Limb (tissue), 2 donors: ENCODE data around the gene IGFBP2.

ENCODE experiments used
- DNase-seq, 2 donors: peaks; one replicate each; pipeline ENCODE4 v3.0.0-alpha.2; 2016; ENCODE audit errors: extremely low spot score in 2 of 2

IGFBP2 gene

DNA sequence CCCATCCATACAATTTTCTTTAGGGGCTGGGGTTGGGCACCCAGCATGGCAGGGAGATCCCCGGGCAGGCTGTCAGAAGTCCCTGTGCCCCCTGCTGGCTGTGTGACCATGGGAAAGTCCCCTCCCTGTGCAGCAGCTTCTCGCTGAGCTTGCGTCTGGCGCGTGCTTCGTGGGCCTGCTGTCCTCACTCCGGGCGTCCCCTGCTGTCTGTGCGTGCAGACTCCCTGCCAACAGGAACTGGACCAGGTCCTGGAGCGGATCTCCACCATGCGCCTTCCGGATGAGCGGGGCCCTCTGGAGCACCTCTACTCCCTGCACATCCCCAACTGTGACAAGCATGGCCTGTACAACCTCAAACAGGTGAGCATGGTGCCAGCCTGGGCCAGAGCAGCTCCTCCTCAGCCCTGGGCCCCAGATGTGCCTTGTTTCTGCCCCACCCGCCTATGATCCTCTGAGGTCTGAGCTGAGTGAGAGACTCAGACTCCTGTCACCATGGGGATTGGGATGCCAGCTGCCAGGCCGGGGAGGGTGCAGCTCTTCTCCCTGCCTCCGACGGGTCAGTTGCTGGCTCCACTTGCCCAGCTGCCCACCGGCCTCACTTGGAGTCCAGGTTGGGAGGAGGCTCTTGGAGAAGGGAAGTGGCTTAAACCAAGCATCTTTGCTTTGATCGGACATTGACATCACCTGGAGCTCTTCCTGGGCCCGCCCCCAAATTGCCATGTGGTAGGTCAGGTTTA is 28.6 kb downstream of the IGFBP2 start:
- DNase-seq, result no peak

DNA sequence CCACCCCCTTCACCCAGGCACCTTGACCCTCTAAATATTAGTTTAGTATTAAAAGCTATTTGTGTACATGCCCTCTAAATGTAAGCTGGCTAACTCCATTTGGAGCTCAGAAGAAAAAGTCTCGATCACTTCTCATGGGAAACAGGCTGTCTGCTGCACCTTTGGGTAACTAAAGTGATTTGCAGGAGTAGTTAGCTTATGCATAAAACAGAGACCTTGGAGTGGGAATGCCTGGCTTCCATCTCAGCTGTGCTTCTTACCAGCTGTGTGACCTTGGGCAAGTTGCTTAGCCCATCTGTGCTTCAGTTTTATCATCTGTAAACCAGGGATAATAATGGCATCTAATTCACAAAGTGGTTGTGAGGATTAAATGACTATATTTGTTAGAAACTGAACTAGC is 29.9 kb downstream of the IGFBP2 start:
- no peak for DNase-seq

DNA sequence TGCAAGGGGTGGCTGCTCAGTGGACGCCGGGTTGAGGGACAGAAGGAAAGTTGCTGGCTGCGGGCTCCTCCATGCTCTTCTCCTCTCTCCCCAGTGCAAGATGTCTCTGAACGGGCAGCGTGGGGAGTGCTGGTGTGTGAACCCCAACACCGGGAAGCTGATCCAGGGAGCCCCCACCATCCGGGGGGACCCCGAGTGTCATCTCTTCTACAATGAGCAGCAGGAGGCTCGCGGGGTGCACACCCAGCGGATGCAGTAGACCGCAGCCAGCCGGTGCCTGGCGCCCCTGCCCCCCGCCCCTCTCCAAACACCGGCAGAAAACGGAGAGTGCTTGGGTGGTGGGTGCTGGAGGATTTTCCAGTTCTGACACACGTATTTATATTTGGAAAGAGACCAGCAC is 30.6 kb downstream of the IGFBP2 start:
- no peak for DNase-seq

DNA sequence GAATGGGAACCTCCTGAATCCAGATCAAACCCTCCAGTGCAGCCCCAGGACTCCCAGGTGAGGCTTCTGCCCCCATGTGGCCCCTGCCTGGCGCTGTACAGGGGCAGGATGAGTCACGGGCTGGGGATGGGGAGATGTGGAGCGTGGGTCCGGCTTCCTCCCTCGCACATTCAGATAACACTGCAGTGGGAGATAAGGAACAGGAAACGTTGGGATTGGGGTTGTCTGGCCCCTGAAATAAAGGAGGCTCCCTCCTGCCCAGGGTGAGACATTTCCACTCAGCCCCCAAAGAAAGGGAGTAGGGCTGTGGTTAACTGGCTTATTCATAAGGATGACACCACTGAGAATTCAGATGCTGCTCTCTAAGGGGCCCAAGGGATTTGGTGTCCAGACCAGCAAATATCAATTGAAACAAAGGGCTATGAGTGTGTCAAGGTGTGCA is 31.4 kb downstream of the IGFBP2 start:
- no peak for DNase-seq

DNA sequence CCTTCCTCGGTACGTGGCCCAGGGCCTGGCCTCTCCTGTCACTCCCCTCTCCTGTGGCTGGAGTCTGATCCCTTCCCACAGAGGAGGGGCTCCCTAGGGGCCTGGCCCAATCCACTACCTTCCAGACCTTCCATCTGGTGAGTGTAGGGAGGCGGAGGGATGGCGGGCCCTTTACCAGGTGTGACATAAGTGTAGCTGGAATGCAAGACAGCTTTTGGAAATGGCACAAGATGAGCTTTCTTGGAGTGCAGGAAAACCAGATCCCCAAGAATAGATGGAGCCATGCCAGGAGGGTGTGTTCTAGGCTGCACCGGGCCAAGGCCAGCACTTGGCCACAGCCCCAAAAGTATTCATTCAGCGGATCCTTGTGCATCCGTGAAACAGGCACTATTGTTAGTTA is 32.0 kb downstream of the IGFBP2 start:
- DNase-seq, result peak; percentile 54 to 62

DNA sequence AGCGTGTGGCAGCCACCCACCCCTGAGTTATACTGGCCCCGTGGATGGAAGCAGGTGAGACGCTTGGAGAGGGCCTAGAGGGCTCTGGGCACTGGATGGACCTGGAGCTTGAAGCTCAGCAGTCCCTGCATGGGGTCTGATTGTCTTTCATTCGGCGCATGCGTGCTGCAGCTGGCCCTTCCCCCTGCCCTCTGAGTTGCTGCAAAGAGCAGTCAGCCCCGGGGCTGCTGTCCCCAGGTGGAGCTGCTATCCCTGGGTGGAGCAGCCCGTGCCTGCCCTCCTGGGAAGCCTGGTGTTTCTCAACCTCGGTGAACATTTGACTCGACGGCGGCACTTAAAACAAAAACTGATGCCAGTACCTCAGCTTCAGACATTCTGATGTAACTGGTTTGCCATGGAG is 32.5 kb downstream of the IGFBP2 start:
- peak in 1 of 2 donors; percentile 67 for DNase-seq

DNA sequence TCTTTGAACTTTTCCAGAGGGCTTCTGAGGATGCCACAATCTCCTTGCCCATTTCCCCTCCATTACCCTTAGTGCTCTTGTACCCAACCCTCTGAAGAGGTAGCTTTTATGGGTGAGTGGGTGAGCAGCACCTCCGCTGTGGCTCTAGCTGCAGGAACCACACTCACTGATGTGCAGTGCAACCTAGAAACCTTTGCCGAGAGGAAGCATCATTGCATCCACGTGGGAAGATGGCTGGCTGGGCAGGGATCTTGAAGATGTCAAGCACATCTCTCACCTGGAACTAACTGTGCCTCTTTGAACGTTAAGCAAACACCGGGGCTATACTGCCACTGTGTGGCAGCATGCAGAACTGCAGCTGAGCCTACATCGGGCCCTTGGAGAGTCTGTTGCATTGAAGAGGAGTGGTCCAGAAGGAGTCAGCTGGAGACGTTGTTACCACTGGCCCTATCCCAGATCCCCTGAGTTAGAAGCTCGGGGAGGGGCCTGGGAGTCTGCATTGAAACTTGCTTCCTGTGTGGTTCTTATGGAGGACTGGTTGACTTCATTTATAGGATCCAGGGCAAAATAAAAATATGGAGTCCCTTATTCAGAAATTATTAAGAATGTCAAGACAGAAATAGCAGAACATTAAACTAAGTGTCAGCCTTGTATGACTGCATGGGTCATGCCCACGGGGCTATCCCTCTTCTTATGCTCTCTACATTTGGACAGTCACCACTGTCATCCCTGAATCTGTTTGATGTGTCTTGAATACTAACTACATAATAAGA is 33.4 kb downstream of the IGFBP2 start:
- peak; percentile 78 to 89 for DNase-seq

DNA sequence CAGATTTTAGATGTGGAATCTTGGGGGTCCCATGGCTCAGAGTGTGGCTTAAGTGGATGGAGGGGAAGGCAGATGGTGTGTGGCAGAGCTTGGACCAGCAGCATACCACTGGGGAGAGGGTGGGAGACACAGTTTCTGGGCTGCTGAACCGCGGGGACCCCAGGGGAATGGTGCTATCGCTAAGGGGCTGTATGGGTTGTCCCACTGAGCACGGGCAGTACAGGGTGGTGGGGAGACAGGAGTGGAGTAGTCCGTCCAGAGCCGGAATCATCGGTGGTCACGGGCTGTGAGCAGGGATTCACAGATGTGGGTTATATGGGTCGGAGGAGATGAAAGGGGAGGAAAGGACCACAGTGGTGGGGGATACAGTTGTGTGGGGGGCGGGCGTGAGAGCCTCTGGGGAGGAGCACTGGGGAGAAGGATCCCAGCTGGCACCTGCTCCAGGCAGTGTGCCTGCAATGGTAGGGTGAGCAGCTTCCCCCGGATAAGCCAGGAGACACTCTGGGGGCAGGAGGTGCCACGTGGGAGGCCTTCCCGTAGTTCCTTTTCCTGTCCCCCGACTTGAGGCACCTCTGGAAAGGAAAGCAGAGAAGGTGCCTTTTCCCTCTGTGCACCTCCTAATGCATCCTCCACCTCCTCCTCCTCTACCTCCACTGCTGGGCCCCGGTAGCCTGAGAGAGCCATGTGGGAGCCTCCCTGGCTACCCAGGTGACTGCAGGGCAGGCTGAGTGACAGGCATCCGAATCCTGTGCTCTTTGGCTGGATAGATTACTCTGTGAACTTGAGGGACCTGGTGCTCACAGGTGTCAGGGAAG is 37.3 kb downstream of the IGFBP2 start:
- peak in 1 of 2 donors; percentile 49 for DNase-seq

DNA sequence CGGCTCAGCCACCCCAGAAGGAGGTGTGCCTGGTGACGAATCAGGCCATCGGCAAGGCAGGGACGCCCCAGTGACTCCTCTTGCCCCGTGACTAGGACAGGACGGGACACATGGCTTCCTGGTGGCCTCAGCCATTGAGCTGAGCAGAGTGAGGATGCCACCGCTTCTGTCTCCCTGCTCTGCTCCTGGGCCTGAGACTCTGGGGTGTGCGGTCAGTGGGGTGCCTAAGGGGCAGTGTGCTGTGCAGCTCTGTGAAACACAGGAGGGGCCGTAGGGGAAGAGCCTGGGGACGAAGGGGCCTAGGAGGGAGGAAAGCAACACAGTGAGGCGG is 37.8 kb downstream of the IGFBP2 start:
- DNase-seq, result peak in 1 of 2 donors; percentile 37

DNA sequence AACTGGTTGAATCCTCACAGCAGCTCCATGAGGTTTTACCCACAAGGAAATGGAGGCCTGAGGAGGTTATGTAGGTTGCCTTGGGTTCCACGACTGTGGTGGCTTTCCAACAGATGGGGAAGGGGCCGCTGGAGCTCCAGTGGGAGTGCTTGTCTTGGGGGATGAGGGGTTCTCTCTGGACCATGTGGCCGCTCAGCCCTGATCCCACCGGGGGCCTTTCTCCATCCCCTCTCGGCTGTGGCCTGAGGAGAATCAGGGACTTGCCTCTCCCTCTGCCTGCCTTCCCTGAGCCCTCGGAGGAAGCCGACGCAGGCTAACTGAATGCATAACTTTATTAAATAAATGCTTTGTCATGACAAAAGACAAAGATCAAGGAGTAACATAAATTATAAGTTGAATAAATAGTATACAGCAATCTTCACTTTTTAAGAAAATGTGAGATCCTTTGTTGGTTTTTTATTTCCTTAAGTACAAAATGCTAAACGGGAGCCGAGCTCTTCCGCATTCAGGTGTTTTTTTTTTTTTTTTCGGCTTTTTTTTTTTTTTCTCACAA is 38.6 kb downstream of the IGFBP2 start:
- DNase-seq, result peak in 1 of 2 donors; percentile 38

DNA sequence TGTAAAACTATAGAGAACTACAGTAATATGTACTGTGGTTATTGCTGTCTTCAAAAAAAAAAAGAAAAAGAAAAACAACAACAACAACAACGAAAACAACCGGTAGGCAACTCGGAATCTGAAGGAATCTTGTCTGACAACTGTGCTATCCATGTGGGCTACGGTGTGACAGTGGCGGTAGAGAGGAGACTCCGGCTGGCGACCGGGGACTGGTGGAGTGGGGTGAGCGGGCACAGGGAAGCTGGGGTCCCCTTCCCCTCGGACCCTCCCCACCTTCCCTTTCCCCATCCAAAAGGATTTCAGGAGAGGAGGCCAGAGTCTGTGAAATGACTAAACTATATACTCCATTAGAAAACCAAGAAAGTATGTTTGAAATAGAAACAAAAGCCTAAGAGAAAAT is 39.2 kb downstream of the IGFBP2 start:
- no peak for DNase-seq

DNA sequence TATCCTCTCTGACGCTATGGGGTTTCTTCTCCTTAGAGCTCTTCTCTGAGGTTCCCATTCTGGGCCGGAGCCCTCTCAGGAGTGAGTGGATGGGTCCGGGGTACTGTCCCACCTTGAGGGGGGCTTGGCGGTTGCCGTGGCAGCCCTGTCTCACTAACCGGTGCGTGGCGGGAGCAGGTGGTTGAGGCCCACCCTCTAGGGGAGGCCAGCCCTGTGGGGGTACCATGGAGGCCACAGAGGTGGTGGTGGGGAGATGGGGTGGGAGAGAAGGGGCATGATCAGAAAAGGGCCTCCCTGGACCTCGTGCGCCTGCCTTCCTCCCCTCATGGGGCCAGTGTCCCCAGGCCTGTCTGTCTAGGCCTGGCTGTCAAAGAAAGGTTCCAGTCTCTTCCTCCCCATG is 39.8 kb downstream of the IGFBP2 start:
- peak in 1 of 2 donors; percentile 37 for DNase-seq

DNA sequence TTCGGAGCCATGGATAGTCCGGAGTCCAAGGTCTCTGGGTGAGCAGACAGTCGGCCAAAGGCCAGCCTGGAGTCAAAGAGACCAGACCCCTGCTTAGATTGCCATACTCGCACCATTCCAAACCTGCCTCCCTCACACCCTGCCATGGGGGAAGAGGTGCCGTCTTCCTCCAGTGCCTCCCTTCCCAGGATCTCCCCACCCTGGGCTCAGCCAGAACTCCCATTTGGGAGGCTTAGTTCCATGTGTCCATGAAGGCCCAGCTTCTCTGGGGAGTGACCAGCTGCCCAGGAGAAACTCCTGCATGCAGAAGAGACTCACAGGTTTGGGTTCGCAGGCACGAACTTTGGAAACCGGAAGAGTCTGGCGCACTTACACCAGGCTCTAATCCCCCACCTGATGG is 40.4 kb downstream of the IGFBP2 start:
- peak in 1 of 2 donors; percentile 28 for DNase-seq

DNA sequence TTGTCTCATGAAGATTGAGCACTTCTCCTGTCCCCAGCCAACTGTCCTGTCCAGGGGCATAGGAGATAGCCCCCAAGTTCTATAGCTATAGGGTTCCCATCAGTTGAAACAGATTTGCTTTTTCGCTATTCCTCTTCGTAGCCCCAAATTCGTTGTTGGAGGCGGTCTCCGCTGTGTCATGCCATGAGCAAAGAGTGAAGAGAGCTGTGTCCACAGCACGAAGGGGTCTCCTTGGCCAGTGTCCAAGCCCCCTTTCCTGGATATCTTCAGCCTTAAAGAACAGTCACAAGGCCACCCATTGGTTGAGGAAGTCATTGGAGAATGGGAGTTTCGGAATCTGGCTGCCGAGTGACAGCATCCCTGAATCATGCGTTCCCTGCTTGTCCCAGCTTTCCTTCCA is 41.2 kb downstream of the IGFBP2 start:
- DNase-seq, result no peak

DNA sequence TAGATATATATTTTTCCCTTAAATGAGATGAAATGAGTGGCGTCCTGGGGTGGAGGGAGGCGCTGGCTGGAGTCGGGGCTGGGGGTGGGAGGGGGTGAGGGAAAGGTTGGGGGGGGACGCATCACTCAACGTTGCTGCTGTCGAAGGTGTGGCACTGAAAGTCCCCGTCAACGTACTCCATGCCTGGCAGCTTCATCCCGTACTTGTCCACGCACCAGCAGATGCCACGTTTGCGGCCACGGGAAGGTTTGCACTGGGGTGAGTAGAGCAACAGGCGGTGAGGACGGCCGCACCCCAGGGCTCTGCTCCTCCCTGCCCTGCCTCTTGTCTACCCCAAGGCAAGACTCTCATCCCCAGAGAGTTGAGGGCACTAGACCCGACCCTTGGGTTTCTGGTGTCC is 43.4 kb downstream of the IGFBP2 start:
- DNase-seq, result no peak

DNA sequence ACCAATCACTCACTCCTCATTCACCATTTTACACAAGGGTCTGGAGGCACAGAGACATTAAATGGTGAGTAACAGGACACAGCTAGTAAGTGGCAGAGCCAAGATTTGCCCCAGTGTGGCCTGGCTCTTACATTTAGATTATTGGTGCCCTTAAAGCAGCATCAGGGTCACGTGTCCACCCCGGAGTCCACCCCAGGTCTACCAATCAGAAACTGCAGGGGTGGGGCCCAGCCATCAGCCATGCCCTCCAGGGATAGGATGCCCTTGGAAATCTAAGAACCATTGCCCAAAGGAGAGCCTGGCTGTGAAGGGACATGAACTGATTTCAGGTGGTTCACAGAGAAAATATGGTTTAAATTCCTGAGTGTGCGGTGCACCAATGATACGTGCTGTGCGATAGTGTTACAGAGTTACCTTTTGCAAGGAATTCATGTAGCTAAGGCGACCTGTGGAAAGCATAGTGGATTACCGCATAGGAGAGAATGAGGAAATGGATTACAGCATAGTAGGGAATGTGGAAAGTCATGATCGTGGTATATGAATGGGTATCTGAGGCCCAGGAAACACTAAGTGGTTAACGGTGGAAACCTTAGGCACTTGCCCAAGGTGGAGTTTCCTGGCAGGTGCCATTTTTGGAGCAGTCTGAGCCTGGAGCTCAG is 44.3 kb downstream of the IGFBP2 start:
- DNase-seq, result no peak

DNA sequence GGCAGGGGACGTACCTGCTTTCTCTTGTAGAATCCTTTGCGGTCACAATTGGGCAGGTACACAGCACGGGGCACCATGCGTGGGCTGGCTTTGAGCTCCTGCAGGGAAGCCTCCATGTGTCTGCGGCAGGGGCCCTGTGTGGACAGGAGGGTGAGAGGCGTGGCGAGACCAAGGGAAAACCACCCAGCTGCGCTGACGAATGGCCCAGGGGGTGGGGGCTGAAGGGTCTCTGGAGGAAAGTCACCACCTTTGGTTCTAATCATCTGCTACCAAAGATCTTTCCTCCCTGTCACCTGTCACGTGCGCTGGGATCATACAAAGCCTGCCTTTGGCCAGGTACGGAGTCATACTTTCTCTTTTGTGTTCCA is 44.9 kb downstream of the IGFBP2 start:
- no peak for DNase-seq

DNA sequence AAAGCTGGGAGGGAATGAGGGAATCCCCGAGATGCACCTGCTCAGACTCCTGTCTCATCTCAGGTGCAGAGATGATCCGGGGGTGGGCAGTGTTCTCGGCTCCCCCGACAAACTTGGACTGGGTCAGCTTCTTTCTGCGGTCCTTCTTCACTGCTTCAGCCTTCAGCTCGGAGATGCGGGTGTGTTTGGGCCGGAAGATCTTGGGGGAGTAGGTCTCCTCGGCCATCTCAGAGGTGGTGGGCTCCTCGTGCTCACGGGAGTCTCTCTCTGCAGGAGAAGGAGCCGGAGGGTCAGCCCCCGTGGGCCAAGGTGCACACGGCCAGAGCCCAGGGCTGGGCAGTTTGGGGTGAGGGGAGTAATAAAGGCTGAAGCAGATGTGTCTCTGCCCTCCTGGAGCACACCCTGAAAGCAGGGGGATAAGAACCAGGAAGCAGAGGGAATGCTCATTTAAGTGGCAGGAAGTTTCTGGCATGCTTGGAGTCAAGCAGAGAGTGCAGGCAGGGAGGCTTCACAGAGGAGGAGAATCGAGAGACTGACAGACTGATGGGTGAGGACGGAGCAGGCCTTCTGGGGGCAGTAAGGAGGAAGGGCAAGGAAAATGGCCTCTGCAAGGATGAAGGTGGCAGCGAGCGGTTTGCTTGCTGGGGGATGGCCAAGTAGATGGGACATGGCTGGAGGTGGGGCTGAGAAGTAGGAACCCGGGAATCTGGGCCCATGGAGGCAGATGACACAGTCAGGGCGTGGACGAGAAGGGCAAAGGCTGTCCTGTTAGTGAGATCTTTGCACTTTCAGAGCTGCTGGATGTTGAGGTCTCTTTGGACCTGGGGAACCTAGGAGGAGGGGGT is 45.8 kb downstream of the IGFBP2 start:
- no peak for DNase-seq

DNA sequence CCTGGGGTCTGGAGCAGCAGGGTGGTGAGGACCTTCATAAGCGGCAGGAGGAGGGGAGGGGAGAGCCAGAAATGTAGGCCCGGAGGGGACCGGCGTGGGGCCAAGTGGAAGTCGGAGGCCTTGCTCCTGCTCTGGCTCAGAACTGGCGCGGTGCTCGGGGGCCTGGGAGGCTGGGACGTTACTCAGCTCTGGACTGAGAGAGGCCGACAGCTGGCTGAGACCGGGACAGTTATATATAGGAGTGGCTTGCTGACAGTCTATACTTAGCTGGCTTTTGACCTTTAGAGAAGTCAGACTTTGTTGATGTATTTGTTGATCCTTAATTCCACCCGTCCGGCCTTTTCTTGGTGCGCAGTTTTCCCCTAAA is 46.4 kb downstream of the IGFBP2 start:
- peak in 1 of 2 donors; percentile 46 for DNase-seq

DNA sequence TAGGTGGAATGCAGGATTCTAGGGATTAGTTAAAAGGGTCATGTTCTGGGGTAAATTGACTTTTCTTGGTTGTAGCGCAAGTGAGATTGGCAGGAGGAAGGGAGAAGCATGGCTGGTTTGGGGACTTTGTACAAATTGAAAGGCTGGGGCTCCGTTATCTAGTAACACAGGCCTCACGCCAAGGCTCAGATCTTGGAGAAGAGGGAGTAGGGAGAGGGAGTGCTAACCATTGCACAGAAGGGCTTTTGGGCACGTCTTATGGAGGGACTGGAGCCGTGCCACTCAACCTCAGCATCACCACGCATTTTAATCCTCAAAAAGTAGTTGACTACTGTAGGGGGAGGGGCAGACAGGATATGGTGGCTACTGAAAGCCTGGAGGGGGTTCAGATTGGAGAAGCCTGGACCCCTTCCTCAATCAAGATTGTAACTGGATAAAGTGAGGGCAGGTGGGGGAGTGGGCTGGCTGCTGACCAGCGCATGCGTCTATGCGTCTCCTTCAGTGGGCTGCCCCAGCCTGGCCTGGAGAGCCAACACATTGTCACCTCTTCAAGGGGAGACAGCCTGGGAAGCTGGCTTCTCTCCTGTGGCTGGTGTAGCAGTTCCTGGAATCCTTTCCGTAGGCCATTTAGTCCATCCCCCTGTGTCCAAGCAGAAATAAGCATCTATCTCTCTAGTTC is 47.9 kb downstream of the IGFBP2 start:
- DNase-seq, result no peak
